Endothelial cell of umbilical vein (primary cell): ENCODE results near the gene ABLIM1. TPM values are rescaled to one million over a fixed set of nuclear protein-coding genes. Genes with fewer than 3 reads are reported as not detected.

Experiments
- BruUV-seq: library from RNA; stranded (reverse); fragments of 400-500 nt; replicated peaks from 2 replicates; lab custom pipeline; 2021; lab: Mats Ljungman, UMichigan
- CTCF ChIA-PET: fragments of 300-600, 350-600 bp; sonication (Branson Sonifier 250); formaldehyde crosslinking; loops from one replicate; lab custom pipeline; 2021; ENCODE audit warnings: antibody characterized with exemption, inconsistent platforms; lab: Charles Lee
- POLR2A ChIA-PET: fragments of 300-600, 350-600 bp; sonication (Branson Sonifier 250); formaldehyde crosslinking; loops from one replicate; lab custom pipeline; 2021; ENCODE audit warnings: antibody characterized with exemption, inconsistent platforms; lab: Charles Lee
- DNase-seq: peaks from one replicate; pipeline ENCODE4 v3.0.0-alpha.2; 2011; ENCODE audit warnings: low read depth, low spot score
- FAIRE-seq: peaks from 2 replicates; lab custom pipeline; 2011; peaks lifted over from hg19 to GRCh38; lab: Jason Lieb, UNC
- H2AFZ ChIP-seq: 2 replicates; pipeline ENCODE4 v1.6.0; 2012; ENCODE audit warnings: low read depth, low read length, control low read depth, inconsistent platforms
- H3K27ac ChIP-seq: 2 replicates; pipeline ENCODE4 v1.5.1; 2011; ENCODE audit warnings: low read depth, mild to moderate bottlenecking, control low read depth, low read length, moderate library complexity; ENCODE audit not compliant: insufficient read depth
- H3K27me3 ChIP-seq, 2 experiments: 2 replicates each; pipeline versions ENCODE4 v1.6.0 to v1.6.1; 2011; ENCODE audit warnings: low read length in 2 of 2, mixed read lengths in 1 of 2; ENCODE audit not compliant: control insufficient read depth in 2 of 2, insufficient read depth in 2 of 2
- H3K36me3 ChIP-seq, 2 experiments: 2 replicates in 1 of 2; 3 replicates in 1 of 2; pipeline ENCODE4 v1.5.1; 2011; ENCODE audit warnings: low read length in 2 of 2, mild to moderate bottlenecking in 1 of 2, moderate library complexity in 1 of 2; ENCODE audit not compliant: control insufficient read depth in 2 of 2, insufficient read depth in 2 of 2; ENCODE audit errors: extremely low read depth in 1 of 2
- H3K4me1 ChIP-seq: 3 replicates; pipeline ENCODE4 v1.5.1; 2011; ENCODE audit warnings: mild to moderate bottlenecking, low read length; ENCODE audit not compliant: control insufficient read depth, insufficient read depth; ENCODE audit errors: extremely low read depth
- H3K4me2 ChIP-seq: 2 replicates; pipeline ENCODE4 v1.6.1; 2011; ENCODE audit warnings: low read length, control low read depth, mixed read lengths; ENCODE audit not compliant: insufficient read depth
- H3K4me3 ChIP-seq, 3 experiments: fragments of 200-600 bp in 1 of 3; sonication (generic), shearing (Covaris generic) in 1 of 3; replicated peaks in 1 of 3; 2 replicates each; pipeline ENCODE4 v1.5.1; 2011 to 2016; ENCODE audit warnings: control low read depth in 3 of 3, low read length in 3 of 3, mild to moderate bottlenecking in 2 of 3, inconsistent platforms in 1 of 3, low read depth in 1 of 3, moderate library complexity in 1 of 3; ENCODE audit not compliant: insufficient read depth in 1 of 3
- H3K79me2 ChIP-seq: 2 replicates; pipeline ENCODE4 v1.6.0; 2012; ENCODE audit warnings: low read length, inconsistent platforms; ENCODE audit not compliant: control insufficient read depth, insufficient read depth
- H3K9ac ChIP-seq: replicated peaks from 2 replicates; pipeline ENCODE3; 2011; ENCODE audit warnings: low read length, control low read depth; ENCODE audit not compliant: insufficient read depth; ENCODE audit errors: extremely low read depth
- H3K9me1 ChIP-seq: replicated peaks from 3 replicates; pipeline ENCODE4 v1.6.0; 2011; ENCODE audit warnings: mild to moderate bottlenecking, low read length; ENCODE audit not compliant: control insufficient read depth, insufficient read depth; ENCODE audit errors: extremely low read depth
- H3K9me3 ChIP-seq: replicated peaks from 2 replicates; pipeline ENCODE4 v1.5.1; 2012; ENCODE audit warnings: low read length, inconsistent platforms; ENCODE audit not compliant: control insufficient read depth, insufficient read depth
- H4K20me1 ChIP-seq: replicated peaks from 2 replicates; pipeline ENCODE3; 2011; ENCODE audit warnings: mild to moderate bottlenecking, low read length; ENCODE audit not compliant: control insufficient read depth, insufficient read depth; ENCODE audit errors: extremely low read depth
- CTCF ChIP-seq, 2 donors: IDR thresholded peaks; 1 replicate in 1 of 2; 2 replicates in 1 of 2; pipeline ENCODE4 v1.5.1; 2011; ENCODE audit warnings: low read length in 2 of 2, mild to moderate bottlenecking in 2 of 2, moderate library complexity in 2 of 2, control low read depth in 1 of 2, inconsistent platforms in 1 of 2, low read depth in 1 of 2; ENCODE audit not compliant: insufficient read depth in 1 of 2; ENCODE audit errors: extremely low read depth in 1 of 2
- EZH2 ChIP-seq: IDR thresholded peaks from 2 replicates; pipeline ENCODE4 v1.6.1; 2012; ENCODE audit warnings: borderline replicate concordance, low read depth, mild to moderate bottlenecking, moderate library complexity, low read length, inconsistent platforms; ENCODE audit not compliant: severe bottlenecking
- FOS ChIP-seq: IDR thresholded peaks from 2 replicates; pipeline ENCODE4 v1.6.1; 2011; ENCODE audit warnings: mild to moderate bottlenecking, low read length, moderate library complexity, borderline replicate concordance; ENCODE audit not compliant: insufficient read depth
- GATA2 ChIP-seq: IDR thresholded peaks from 2 replicates; pipeline ENCODE4 v1.7.0; 2011; ENCODE audit warnings: low read depth, mild to moderate bottlenecking, moderate library complexity, mixed read lengths, low read length; ENCODE audit not compliant: insufficient read length, insufficient read depth
- JUN ChIP-seq: IDR thresholded peaks from 2 replicates; pipeline ENCODE4 v1.6.1; 2011; ENCODE audit warnings: borderline replicate concordance, low read depth; ENCODE audit not compliant: insufficient read length, insufficient read depth
- MAX ChIP-seq: IDR thresholded peaks from 2 replicates; pipeline ENCODE4 v1.6.1; 2011; ENCODE audit not compliant: insufficient read depth, insufficient read length
- MYC ChIP-seq: IDR thresholded peaks from one replicate; pipeline ENCODE4 v1.6.1; 2011; ENCODE audit warnings: mild to moderate bottlenecking, low read depth, low read length
- POLR2A ChIP-seq: IDR thresholded peaks from 2 replicates; pipeline ENCODE4 v1.6.1; 2012; ENCODE audit warnings: low read depth, mild to moderate bottlenecking, control low read depth, low read length
- POLR2AphosphoS5 ChIP-seq: IDR thresholded peaks from 2 replicates; pipeline ENCODE4 v1.6.1; 2012; ENCODE audit warnings: low read depth, mild to moderate bottlenecking, control low read depth, low read length, moderate library complexity; ENCODE audit not compliant: insufficient read depth
- dilution Hi-C: fragments of 300-500 bp; cut with MboI; formaldehyde crosslinking; loops from one replicate; pipeline ENCODE4 v1.15.0; 2019; ENCODE audit warnings: low sequenced_read_pairs; ENCODE audit not compliant: extremely low pct_ligation_motif_present
- intact Hi-C: fragments of 100-400 bp; cut with micrococcal nuclease; formaldehyde crosslinking; loops from one replicate; pipeline ENCODE4 v1.10.0; 2022
- polyA plus RNA-seq, 4 experiments: library from polyadenylated mRNA; depleted of rRNA in 3 of 4; stranded (reverse) in 3 of 4; unstranded in 1 of 4; fragments of >200 nt; gene quantifications; 2 replicates each; pipeline versions ENCODE4 v1.2.1 to v1.2.3, GENCODE V29; 2011 to 2012; ENCODE audit warnings: missing spikeins in 1 of 4
- total RNA-seq: library from RNA; stranded (reverse); gene quantifications from 2 replicates; pipeline ENCODE4 v1.2.3, GENCODE V29; 2021

ABLIM1 gene
- total and polyA plus RNA-seq, 2 donors (not counting 3 experiments of a cell fraction or from before 2014, with no cell fraction given): 128 to 235 TPM

- H3K4me1 ChIP-seq: no peaks in the 10 kb centered on the region
- ChIA-PET CTCF (interaction anchor here (0.6 to 1.6 kb wide), 5 partner anchors 16 to 206 kb away, joined by 3 to 9 read pairs (median 3); no protein-coding TSS in a partner anchor), POLR2A (interaction anchor here (0.5 kb wide), 1 partner anchor 152 kb away, joined by 3 read pairs; no protein-coding TSS in a partner anchor)
- H3K27ac ChIP-seq: no peak overlapping the region
- no peak overlapping the region for H3K4me2 ChIP-seq
- intact Hi-C loops: no loop called here
- no peaks in the 10 kb centered on the region for H3K36me3 ChIP-seq
- H3K9ac ChIP-seq: no peak overlapping the region
- FAIRE-seq: no peak
- H3K9me3 ChIP-seq: no peaks in the 10 kb centered on the region
- dilution Hi-C loops: no loop called here
- H3K4me3 ChIP-seq: no peak overlapping the region
- H4K20me1 ChIP-seq: no peaks in the 10 kb centered on the region
- TF ChIP-seq POLR2A (no peak), CTCF (IDR thresholded peaks at IDR 0.05; ENCODE audit: extremely low read depth in 1 of 2, insufficient read depth in 1 of 2, low read depth in 1 of 2, low read length in 2 of 2) (no peak), GATA2 (no peak), EZH2 (no peak), POLR2AphosphoS5 (no peak), FOS (no peak), MYC (no peak), JUN (no peak), MAX (no peak)
- no peak for DNase-seq
- H3K27me3 ChIP-seq: no peaks in the 10 kb centered on the region
- H3K79me2 ChIP-seq: no peaks in the 10 kb centered on the region
- no peaks in the 10 kb centered on the region for H3K9me1 ChIP-seq
- H2AFZ ChIP-seq: no peak overlapping the region
- BruUV-seq: no TSS peak
Measured at GRCh38 chr10:114616516-114616915, 41.6 kb downstream of the ABLIM1 start.
